Smooth muscle cell (in vitro differentiated cells): Measurements from ENCODE around the gene CYTH1. TPM values are rescaled to one million over a fixed set of nuclear protein-coding genes. Genes with fewer than 3 reads are reported as not detected.

Experiments
- DNase-seq: peaks from one replicate; lab custom pipeline; 2025; ENCODE audit not compliant: unreplicated experiment; lab: John Stamatoyannopoulos, UW
- H2AFZ ChIP-seq: fragments of 200-600 bp; sonication (generic); 2 replicates; pipeline ENCODE4 v1.6.0; 2016; ENCODE audit warnings: antibody characterized with exemption, low read depth, mild to moderate bottlenecking
- H3F3A ChIP-seq: fragments of 200-600 bp; sonication (generic); 2 replicates; pipeline ENCODE4 v1.6.0; 2017; ENCODE audit warnings: antibody characterized with exemption, low read depth
- H3K27ac ChIP-seq: fragments of 200-600 bp; sonication (generic); 2 replicates; pipeline ENCODE4 v1.5.1; 2016; ENCODE audit warnings: low read depth, mild to moderate bottlenecking
- H3K27me3 ChIP-seq: fragments of 200-600 bp; sonication (generic); 2 replicates; pipeline ENCODE4 v1.6.1; 2016; ENCODE audit warnings: low read depth, mild to moderate bottlenecking
- H3K36me3 ChIP-seq: fragments of 200-600 bp; sonication (generic); 2 replicates; pipeline ENCODE4 v1.5.1; 2016; ENCODE audit warnings: low read depth
- H3K4me1 ChIP-seq: fragments of 200-600 bp; sonication (generic); 2 replicates; pipeline ENCODE4 v1.5.1; 2016; ENCODE audit warnings: low read depth
- H3K4me2 ChIP-seq: fragments of 200-600 bp; sonication (generic); 2 replicates; pipeline ENCODE4 v1.6.0; 2016; ENCODE audit warnings: mild to moderate bottlenecking
- H3K4me3 ChIP-seq: fragments of 200-600 bp; sonication (generic); 2 replicates; pipeline ENCODE4 v1.5.1; 2016; ENCODE audit warnings: mild to moderate bottlenecking
- H3K79me2 ChIP-seq: fragments of 200-600 bp; sonication (generic); 2 replicates; pipeline ENCODE4 v1.6.0; 2016; ENCODE audit warnings: low read depth, mild to moderate bottlenecking
- H3K9ac ChIP-seq: fragments of 200-600 bp; sonication (generic); 2 replicates; pipeline ENCODE4 v1.6.0; 2016; ENCODE audit warnings: low read depth
- H3K9me3 ChIP-seq: fragments of 200-600 bp; sonication (generic); replicated peaks from 2 replicates; pipeline ENCODE4 v1.5.1; 2016; ENCODE audit warnings: low read depth
- H4K20me1 ChIP-seq: fragments of 200-600 bp; sonication (generic); 2 replicates; pipeline ENCODE4 v1.6.0; 2016; ENCODE audit warnings: low read depth
- CTCF ChIP-seq: fragments of 200-600 bp; sonication (generic); IDR thresholded peaks from 2 replicates; pipeline ENCODE4 v1.5.1; 2017; ENCODE audit warnings: borderline replicate concordance, mild to moderate bottlenecking, antibody characterized with exemption; ENCODE audit not compliant: insufficient read depth, poor library complexity, severe bottlenecking
- WGBS: methylation state at CpG from one replicate; pipeline ENCODE4 v1.1.7; 2016; ENCODE audit warnings: low lambda C conversion rate; 5-methylcytosine and 5-hydroxymethylcytosine counted together
- polyA plus RNA-seq: library from polyadenylated mRNA; unstranded; fragments of >200 nt; fragmentation: Nextera tagmentation; extraction: Ambion mirVana; gene quantifications from 2 replicates; pipeline ENCODE4 v1.2.1, GENCODE V29; 2016
- total RNA-seq: library from RNA; depleted of rRNA; stranded (reverse); fragments of >200 nt; gene quantifications from 2 replicates; pipeline ENCODE4 v1.2.3, GENCODE V29; 2014

The CYTH1 gene
- total and polyA plus RNA-seq, 2 experiments from 2014 or later = 14.1 to 19.3 TPM

DNA sequence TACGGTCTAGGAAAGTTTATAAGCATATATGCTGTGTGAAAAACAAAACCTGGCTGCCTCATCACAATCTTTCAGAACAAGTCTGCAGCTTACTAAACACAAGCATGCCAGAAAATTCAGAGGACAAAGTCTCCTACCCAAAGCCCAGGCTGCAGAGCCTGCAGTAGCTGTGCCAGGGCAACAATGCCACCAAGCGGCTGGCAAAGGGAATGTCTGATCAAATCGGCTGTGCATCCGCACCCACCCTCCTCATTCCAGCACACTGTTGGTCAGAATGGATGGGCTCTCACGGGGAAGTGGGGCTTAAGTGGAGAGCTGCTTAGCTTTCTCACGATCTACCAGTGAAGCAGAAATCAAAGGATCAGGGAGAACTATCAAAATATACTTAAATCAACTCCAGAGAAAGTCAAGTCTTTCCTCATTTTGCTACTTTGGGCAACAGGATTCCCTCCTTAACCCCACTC is 73.5 kb downstream of the CYTH1 start:
- Histone ChIP-seq H4K20me1 (peaks cover 22% of the 10 kb centered on the region), H2AFZ (no peak overlapping the region), H3K4me3 (no peak overlapping the region), H3K27ac (peak overlapping the region; percentile 86), H3K9ac (no peak overlapping the region), H3F3A (peaks cover 5% of the 10 kb centered on the region), H3K36me3 (no peaks in the 10 kb centered on the region), H3K4me2 (peak overlapping the region; percentile 56), H3K9me3 (no peaks in the 10 kb centered on the region), H3K4me1 (peaks cover 4% of the 10 kb centered on the region), H3K27me3 (no peaks in the 10 kb centered on the region), H3K79me2 (peaks cover 24% of the 10 kb centered on the region)
- TF ChIP-seq CTCF = peak; percentile 87
- peak; percentile 10 for DNase-seq
- 13% methylated on average over 6 of the region's 6 CpGs for WGBS

DNA sequence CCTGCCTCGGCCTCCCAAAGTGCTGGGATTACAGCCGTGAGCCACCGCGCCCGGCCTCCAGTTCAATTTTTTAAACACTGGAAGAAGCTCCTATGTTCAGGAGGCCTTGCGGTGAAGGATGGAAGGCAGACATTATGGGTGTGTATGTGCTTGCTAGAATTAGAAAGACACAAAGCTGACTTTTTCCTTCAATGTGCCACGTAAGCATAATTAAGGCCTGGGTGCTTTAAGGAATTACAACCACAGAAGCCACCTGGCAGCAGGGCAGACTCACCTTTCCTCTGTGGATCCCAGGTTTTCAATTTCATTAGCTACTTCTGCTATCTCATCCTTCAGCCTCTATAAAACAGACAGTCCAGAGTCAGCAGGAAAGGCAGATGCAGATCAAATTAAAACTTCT is 74.2 kb downstream of the CYTH1 start:
- no peak overlapping the region for H2AFZ ChIP-seq
- H3K4me1 ChIP-seq = peaks cover 4% of the 10 kb centered on the region
- H3K9me3 ChIP-seq = no peaks in the 10 kb centered on the region
- peak overlapping the region; percentile 86 for H3K27ac ChIP-seq
- no peaks in the 10 kb centered on the region for H3K27me3 ChIP-seq
- H3K4me3 ChIP-seq = no peak overlapping the region
- H3F3A ChIP-seq = peaks cover 5% of the 10 kb centered on the region
- H3K36me3 ChIP-seq = no peaks in the 10 kb centered on the region
- 93% methylated on average over 7 of the region's 7 CpGs for whole genome bisulfite sequencing
- H3K4me2 ChIP-seq = peak overlapping the region; percentile 56
- TF ChIP-seq CTCF = no peak
- no peak overlapping the region for H3K9ac ChIP-seq
- no peak for DNase-seq
- H4K20me1 ChIP-seq = peaks cover 16% of the 10 kb centered on the region
- peaks cover 18% of the 10 kb centered on the region for H3K79me2 ChIP-seq

GRCh38 chr17:78707016-78707415 is 75.1 kb downstream of the CYTH1 start:
- no peak for DNase-seq
- Histone ChIP-seq H3K9ac (peak overlapping the region; percentile 64), H3K27me3 (no peaks in the 10 kb centered on the region), H3K4me1 (peaks cover 4% of the 10 kb centered on the region), H4K20me1 (peaks cover 12% of the 10 kb centered on the region), H2AFZ (no peak overlapping the region), H3K9me3 (no peaks in the 10 kb centered on the region), H3K4me2 (peak overlapping the region; percentile 41), H3K4me3 (no peak overlapping the region), H3K79me2 (peaks cover 9% of the 10 kb centered on the region), H3K27ac (peak overlapping the region; percentile 86), H3F3A (peaks cover 5% of the 10 kb centered on the region), H3K36me3 (no peaks in the 10 kb centered on the region)
- TF ChIP-seq CTCF = no peak
- WGBS = 50% methylated on average over 7 of the region's 7 CpGs

DNA sequence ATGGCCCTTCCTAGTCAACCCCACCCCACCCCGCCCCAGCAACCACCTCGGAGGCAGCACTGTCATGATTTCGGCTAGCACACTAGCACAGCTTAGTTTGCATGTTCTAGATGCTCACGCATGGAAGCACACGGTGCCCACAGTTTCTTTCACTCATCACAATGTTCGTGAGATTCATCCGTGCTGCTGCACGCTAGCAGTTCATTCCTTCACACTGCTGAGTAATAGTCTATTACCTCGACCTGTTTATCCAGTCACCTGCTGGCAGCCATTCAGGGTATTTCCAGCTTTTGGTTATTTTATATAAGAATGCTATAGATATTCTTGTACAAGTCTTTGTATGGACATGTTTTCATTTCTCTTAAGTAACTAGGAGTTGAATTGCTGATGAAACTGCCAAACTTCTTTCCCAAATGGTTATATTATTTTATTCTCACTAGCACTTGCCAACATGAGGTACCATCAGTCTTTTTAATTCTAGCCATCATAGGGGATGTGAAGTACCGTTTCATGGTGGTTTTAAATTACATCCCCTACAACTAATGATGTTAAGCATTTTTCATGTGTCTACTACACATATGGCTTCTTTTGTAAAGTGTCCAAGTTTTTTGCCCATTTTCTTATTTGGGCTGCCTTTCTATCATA is 75.7 kb downstream of the CYTH1 start:
- no peaks in the 10 kb centered on the region for H3K36me3 ChIP-seq
- H3K9me3 ChIP-seq = no peaks in the 10 kb centered on the region
- peaks cover 9% of the 10 kb centered on the region for H3K79me2 ChIP-seq
- DNase-seq = no peak
- peak overlapping the region; percentile 41 for H3K4me2 ChIP-seq
- peaks cover 5% of the 10 kb centered on the region for H3F3A ChIP-seq
- peaks cover 4% of the 10 kb centered on the region for H3K4me1 ChIP-seq
- H2AFZ ChIP-seq = no peak overlapping the region
- WGBS = 68% methylated on average over 10 of the region's 10 CpGs
- H3K27me3 ChIP-seq = no peaks in the 10 kb centered on the region
- H3K4me3 ChIP-seq = no peak overlapping the region
- peak overlapping the region; percentile 64 for H3K9ac ChIP-seq
- peaks cover 7% of the 10 kb centered on the region for H4K20me1 ChIP-seq
- peak overlapping the region; percentile 86 for H3K27ac ChIP-seq
- no peak for TF ChIP-seq CTCF
